ENCODE results near the gene TRPM2. TPM values are rescaled to one million over a fixed set of nuclear protein-coding genes. Genes with fewer than 3 reads are reported as not detected.

Gene TRPM2
- total and polyA plus RNA-seq, 2 donors (not counting 3 experiments of a cell fraction or from before 2014, with no cell fraction given): not detected

- Histone ChIP-seq H3K27ac (ENCODE audit: insufficient read depth, low read depth, low read length) (no peak overlapping the region), H3K9me1 (replicated peaks; ENCODE audit: control insufficient read depth, extremely low read depth, insufficient read depth, low read length) (no peaks in the 10 kb centered on the region), H3K27me3 (ENCODE audit: control insufficient read depth in 2 of 2, insufficient read depth in 2 of 2, low read length in 2 of 2) (no peaks in the 10 kb centered on the region), H3K4me1 (ENCODE audit: control insufficient read depth, extremely low read depth, insufficient read depth, low read length) (no peaks in the 10 kb centered on the region), H2AFZ (ENCODE audit: low read depth, low read length) (no peak overlapping the region), H3K9me3 (replicated peaks; ENCODE audit: control insufficient read depth, insufficient read depth, low read length) (peaks cover 3% of the 10 kb centered on the region), H3K4me2 (ENCODE audit: insufficient read depth, low read length) (no peak overlapping the region), H3K4me3 (replicated peaks in 1 of 3; ENCODE audit: insufficient read depth in 1 of 3, low read depth in 1 of 3, low read length in 3 of 3) (no peak overlapping the region), H3K79me2 (ENCODE audit: control insufficient read depth, insufficient read depth, low read length) (no peaks in the 10 kb centered on the region), H3K36me3 (ENCODE audit: control insufficient read depth in 2 of 2, extremely low read depth in 1 of 2, insufficient read depth in 2 of 2, low read length in 2 of 2) (no peaks in the 10 kb centered on the region), H3K9ac (replicated peaks; ENCODE audit: extremely low read depth, insufficient read depth, low read length) (no peak overlapping the region), H4K20me1 (replicated peaks; ENCODE audit: control insufficient read depth, extremely low read depth, insufficient read depth, low read length) (no peaks in the 10 kb centered on the region)
- no peak for DNase-seq (ENCODE audit: low read depth, low spot score)
- no TSS peak for BruUV-seq (replicated peaks)
- intact Hi-C loops (cut with micrococcal nuclease) (no loop called here), dilution Hi-C loops (cut with MboI; ENCODE audit: extremely low pct_ligation_motif_present, low sequenced_read_pairs) (no loop called here)
- POLR2A ChIA-PET: no interaction called here
- FAIRE-seq: no peak
- TF ChIP-seq MAX (IDR thresholded peaks at IDR 0.05; ENCODE audit: insufficient read depth, insufficient read length) (no peak), JUN (IDR thresholded peaks at IDR 0.05; ENCODE audit: borderline replicate concordance, insufficient read depth, insufficient read length, low read depth) (no peak), POLR2A (IDR thresholded peaks at IDR 0.05; ENCODE audit: low read depth, low read length) (no peak), CTCF (IDR thresholded peaks at IDR 0.05; ENCODE audit: extremely low read depth in 1 of 2, insufficient read depth in 1 of 2, low read depth in 1 of 2, low read length in 2 of 2) (no peak), GATA2 (IDR thresholded peaks at IDR 0.05; ENCODE audit: insufficient read depth, insufficient read length, low read depth, low read length) (no peak), MYC (IDR thresholded peaks at IDR 0.05; ENCODE audit: low read depth, low read length) (no peak), FOS (IDR thresholded peaks at IDR 0.05; ENCODE audit: borderline replicate concordance, insufficient read depth, low read length) (no peak), POLR2AphosphoS5 (IDR thresholded peaks at IDR 0.05; ENCODE audit: insufficient read depth, low read depth, low read length) (no peak), EZH2 (IDR thresholded peaks at IDR 0.05; ENCODE audit: borderline replicate concordance, low read depth, low read length, severe bottlenecking) (no peak)
- CTCF ChIA-PET: no interaction called here
Measured at GRCh38 chr21:44399151-44399954, 45.9 kb downstream of the TRPM2 start.

All from endothelial cell of umbilical vein (primary cell).